Upper lobe of right lung (tissue), 1 donor: Measurements from ENCODE around the gene HDGFL3. TPM values are rescaled to one million over a fixed set of nuclear protein-coding genes. Genes with fewer than 3 reads are reported as not detected.
"Not testable (repeated sequence)": the region's sequence is repeated elsewhere in the genome, so short reads cannot be mapped to it uniquely, and the experiment has no call there.

Source experiments
- ATAC-seq: fragments of 200-7000 bp; cut with Tn5 transposase; one replicate; pipeline ENCODE4 v1.9.1; 2020; ENCODE audit warnings: mild to moderate bottlenecking, moderate library complexity
- DNase-seq: peaks from one replicate; pipeline ENCODE4 v3.0.0-alpha.2; 2020
- H3K27ac ChIP-seq: fragments of 200-600 bp; one replicate; pipeline ENCODE4 v1.8.0; 2022
- H3K27me3 ChIP-seq: fragments of 200-600 bp; one replicate; pipeline ENCODE4 v1.8.0; 2022; ENCODE audit warnings: mild to moderate bottlenecking
- H3K36me3 ChIP-seq: fragments of 200-600 bp; one replicate; pipeline ENCODE4 v1.8.0; 2022
- H3K4me1 ChIP-seq: fragments of 200-600 bp; one replicate; pipeline ENCODE4 v1.8.0; 2022
- H3K4me3 ChIP-seq: fragments of 200-600 bp; one replicate; pipeline ENCODE4 v1.8.0; 2022; ENCODE audit warnings: mild to moderate bottlenecking
- H3K9me3 ChIP-seq: fragments of 200-600 bp; one replicate; pipeline ENCODE4 v1.8.0; 2022
- intact Hi-C: fragments of 100-400 bp; cut with DNase I; formaldehyde crosslinking; loops from one replicate; pipeline ENCODE4 v1.11.0; 2022
- total RNA-seq: library from RNA; stranded (reverse); fragmentation: NEBNext Ultra II Directional; extraction: Animal tissue kit (Norgen Biotek cat#: 25700); gene quantifications from one replicate; pipeline ENCODE4 v1.2.1, GENCODE V29; 2021
- TF ChIP-seq, protein P1 (sequence below): fragments of 200-600 bp; IDR thresholded peaks from one replicate; pipeline ENCODE4 v1.8.0; 2022; ENCODE audit warnings: antibody characterized with exemption
- donor health status: DM: no; HTN: yes; CAD: no; lungs with severe emphysema.

Gene HDGFL3
- total RNA-seq, 1 donor from 2014 or later, result 40.3 TPM

DNA sequence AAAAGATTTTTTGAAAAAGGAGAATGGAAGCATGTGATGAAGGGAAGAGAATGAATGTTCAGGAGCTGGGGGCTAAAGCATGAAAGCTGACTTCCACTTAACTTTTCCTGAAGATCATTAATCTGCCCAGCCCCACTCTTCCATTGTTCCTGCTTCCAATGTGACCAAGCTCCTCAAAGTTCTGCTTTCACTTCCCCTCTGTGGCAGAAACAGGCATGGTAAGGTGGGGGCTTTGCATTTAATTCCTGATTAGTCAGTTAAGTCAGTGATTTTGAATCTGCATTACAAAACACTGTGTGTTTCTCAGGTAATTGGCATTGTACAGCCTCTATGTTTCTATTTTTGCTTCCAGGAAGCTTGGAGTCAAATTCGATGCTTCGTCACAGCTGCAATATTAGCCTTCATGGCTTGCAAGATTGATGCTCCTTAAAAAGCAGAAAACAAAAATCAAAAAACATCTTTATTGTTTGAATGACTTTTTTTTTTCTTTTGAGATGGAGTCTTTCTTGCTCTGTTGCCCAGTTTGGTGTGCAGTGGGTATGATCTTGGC is 107.5 kb downstream of the HDGFL3 start:
- Histone ChIP-seq H3K4me3 (no peak overlapping the region), H3K36me3 (no peaks in the 10 kb centered on the region), H3K9me3 (no peaks in the 10 kb centered on the region), H3K27ac (no peak overlapping the region), H3K4me1 (peaks cover 14% of the 10 kb centered on the region), H3K27me3 (no peaks in the 10 kb centered on the region)
- TF ChIP-seq, protein P1, sequence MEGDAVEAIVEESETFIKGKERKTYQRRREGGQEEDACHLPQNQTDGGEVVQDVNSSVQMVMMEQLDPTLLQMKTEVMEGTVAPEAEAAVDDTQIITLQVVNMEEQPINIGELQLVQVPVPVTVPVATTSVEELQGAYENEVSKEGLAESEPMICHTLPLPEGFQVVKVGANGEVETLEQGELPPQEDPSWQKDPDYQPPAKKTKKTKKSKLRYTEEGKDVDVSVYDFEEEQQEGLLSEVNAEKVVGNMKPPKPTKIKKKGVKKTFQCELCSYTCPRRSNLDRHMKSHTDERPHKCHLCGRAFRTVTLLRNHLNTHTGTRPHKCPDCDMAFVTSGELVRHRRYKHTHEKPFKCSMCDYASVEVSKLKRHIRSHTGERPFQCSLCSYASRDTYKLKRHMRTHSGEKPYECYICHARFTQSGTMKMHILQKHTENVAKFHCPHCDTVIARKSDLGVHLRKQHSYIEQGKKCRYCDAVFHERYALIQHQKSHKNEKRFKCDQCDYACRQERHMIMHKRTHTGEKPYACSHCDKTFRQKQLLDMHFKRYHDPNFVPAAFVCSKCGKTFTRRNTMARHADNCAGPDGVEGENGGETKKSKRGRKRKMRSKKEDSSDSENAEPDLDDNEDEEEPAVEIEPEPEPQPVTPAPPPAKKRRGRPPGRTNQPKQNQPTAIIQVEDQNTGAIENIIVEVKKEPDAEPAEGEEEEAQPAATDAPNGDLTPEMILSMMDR, result no peak
- intact Hi-C loops, result no loop called here
- DNase-seq, result no peak
- ATAC-seq, result peak; percentile 84

DNA sequence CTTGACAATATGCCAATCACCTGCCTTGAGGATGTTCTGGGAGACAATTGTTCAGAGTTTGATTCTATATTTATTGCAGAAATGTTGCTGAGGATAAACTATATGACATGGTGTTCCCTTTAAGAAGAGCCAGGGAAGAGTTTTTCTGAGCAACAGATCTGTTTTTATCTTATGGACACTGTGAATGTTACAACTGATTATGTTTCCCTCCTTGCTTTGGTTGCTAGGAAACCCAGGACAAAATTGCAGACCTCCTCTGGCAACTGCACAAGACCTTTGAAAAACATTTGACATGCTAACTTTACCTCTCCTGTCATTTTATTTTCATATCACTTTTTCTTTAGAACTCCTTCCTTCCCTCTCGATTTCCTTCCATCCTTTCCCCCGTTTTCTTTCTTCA is 108.3 kb downstream of the HDGFL3 start:
- H3K9me3 ChIP-seq, result no peaks in the 10 kb centered on the region
- no peak overlapping the region for H3K27ac ChIP-seq
- ATAC-seq (no peak), DNase-seq (no peak)
- TF ChIP-seq, protein P1, result no peak
- no peaks in the 10 kb centered on the region for H3K36me3 ChIP-seq
- H3K4me1 ChIP-seq, result peaks cover 14% of the 10 kb centered on the region
- no peaks in the 10 kb centered on the region for H3K27me3 ChIP-seq
- intact Hi-C loops, result no loop called here
- H3K4me3 ChIP-seq, result no peak overlapping the region

DNA sequence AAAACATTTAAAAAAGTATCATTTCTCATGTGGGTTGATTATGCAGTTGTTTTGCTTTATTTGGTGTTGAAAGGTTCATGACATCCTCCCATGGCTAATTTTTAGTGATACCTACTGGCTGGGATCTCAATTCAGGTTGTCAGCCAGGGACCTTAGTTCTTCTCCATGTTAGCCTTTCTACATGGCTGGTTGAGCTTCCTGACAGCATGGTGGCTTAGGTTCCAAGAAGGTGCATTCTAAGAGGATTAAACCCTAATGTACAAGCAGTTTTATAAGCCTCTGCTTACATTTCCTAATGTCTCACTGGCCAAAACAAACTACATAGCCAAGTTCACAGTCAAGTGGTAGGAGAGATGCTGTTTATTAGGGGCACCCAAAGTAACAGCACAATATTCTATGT is 109.5 kb downstream of the HDGFL3 start:
- no peaks in the 10 kb centered on the region for H3K27me3 ChIP-seq
- peaks cover 14% of the 10 kb centered on the region for H3K4me1 ChIP-seq
- no peak for DNase-seq
- H3K4me3 ChIP-seq, result no peak overlapping the region
- H3K36me3 ChIP-seq, result no peaks in the 10 kb centered on the region
- TF ChIP-seq, protein P1, result no peak
- intact Hi-C loops, result no loop called here
- no peaks in the 10 kb centered on the region for H3K9me3 ChIP-seq
- no peak for ATAC-seq
- no peak overlapping the region for H3K27ac ChIP-seq

DNA sequence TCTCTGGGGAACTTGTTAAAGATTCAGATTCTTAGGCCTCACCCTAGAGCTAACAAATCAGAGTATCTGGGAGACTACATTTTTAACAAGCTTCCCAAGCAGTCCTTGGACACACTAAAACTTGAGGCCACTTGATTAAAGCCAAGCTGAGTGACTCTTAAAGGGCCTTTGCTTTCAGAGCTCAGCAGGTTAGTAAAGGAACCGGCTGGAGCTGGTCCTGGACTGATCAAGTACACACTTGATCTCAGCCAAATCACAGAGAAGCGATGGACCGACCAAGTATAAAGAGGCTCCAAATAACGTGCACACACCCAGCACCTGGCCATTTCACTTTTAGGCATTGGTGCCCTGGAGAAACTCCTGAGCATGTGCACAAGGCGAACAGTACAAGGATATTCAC is 113.0 kb downstream of the HDGFL3 start:
- intact Hi-C loops, result no loop called here
- ATAC-seq (peak; percentile 75), DNase-seq (no peak)
- H3K27ac ChIP-seq, result no peak overlapping the region
- H3K27me3 ChIP-seq, result no peaks in the 10 kb centered on the region
- no peaks in the 10 kb centered on the region for H3K36me3 ChIP-seq
- H3K4me1 ChIP-seq, result peaks cover 8% of the 10 kb centered on the region
- TF ChIP-seq, protein P1, result no peak
- H3K9me3 ChIP-seq, result no peaks in the 10 kb centered on the region
- H3K4me3 ChIP-seq, result no peak overlapping the region

DNA sequence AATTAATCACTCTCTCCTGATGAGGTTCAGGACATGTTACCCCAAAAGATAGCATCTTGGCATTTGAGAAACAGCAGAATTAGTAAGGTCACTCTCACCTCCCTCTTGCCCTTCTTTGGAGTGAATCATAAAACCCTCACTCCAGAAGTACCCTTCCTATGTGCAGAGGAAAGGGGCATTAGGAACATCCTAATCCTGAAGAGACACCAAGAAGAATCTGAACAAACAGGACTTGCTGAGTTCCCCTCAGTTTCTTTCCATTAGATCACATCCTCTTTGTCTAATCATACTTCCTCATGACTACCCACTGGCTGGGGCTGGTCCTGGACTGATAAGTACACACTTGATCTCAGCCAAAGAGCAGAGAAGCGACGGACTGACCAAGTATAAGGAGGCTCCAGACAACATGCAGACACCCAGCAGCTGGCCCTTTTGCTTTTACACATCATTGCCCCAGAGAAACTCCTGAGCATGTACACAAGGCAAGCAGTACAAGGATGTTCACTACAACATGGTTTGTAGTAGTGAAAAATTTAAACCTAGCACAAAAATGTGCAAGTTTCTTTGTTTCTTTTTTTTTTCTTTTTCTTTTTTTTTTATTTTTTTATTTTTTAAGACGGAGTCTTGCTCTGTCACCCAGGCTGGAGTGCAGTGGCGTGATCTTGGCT is 115.2 kb downstream of the HDGFL3 start:
- Histone ChIP-seq H3K4me3 (no peak overlapping the region), H3K9me3 (no peaks in the 10 kb centered on the region), H3K36me3 (no peaks in the 10 kb centered on the region), H3K27ac (peak overlapping the region; percentile 68), H3K4me1 (peaks cover 6% of the 10 kb centered on the region), H3K27me3 (no peaks in the 10 kb centered on the region)
- intact Hi-C loops, result no loop called here
- DNase-seq (no peak), ATAC-seq (peak; percentile 92)
- TF ChIP-seq, protein P1, result no peak

DNA sequence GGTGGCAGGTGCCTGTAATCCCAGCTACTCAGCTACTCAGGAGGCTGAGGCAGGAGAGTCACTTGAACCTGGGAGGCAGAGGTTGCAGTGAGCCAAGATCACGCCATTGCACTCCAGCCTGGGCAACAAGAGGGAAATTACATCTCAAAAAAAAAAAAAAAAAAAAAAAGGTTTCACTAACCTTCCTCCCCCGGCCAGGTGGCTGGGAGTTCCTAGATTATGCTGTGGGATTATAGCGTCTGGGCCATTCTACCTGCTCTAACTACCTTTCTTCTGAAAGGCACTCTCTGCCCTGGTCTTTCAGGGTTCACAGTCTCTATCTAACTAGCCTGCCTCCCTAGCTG is 115.7 kb downstream of the HDGFL3 start:
- H3K36me3 ChIP-seq, H3K4me1 ChIP-seq, H3K9me3 ChIP-seq, DNase-seq, H3K4me3 ChIP-seq, H3K27me3 ChIP-seq, ATAC-seq, intact Hi-C loops: not testable (repeated sequence)
- H3K27ac ChIP-seq, result peak overlapping the region; percentile 68
